GM12878 (cell line): Measurements from ENCODE around the gene MNAT1. TPM values are rescaled to one million over a fixed set of nuclear protein-coding genes. Genes with fewer than 3 reads are reported as not detected.

ENCODE experiments used
- ATAC-seq: fragments of 200-7000 bp; cut with Tn5 transposase; 3 replicates; pipeline ENCODE4 v1.9.1; 2020; ENCODE audit warnings: mild to moderate bottlenecking, moderate library complexity
- BruUV-seq: library from RNA; stranded (reverse); fragments of 400-500 nt; replicated peaks from 2 replicates; lab custom pipeline; 2021; lab: Mats Ljungman, UMichigan
- CTCF ChIA-PET: fragments of 300-600 bp; sonication (Branson Sonifier 250); formaldehyde crosslinking; extraction: SDS; loops from one replicate; lab custom pipeline; 2021; ENCODE audit warnings: inconsistent platforms; lab: Yijun Ruan, JAX
- POLR2A ChIA-PET: fragments of 350-600 bp; formaldehyde crosslinking; extraction: SDS; loops from one replicate; lab custom pipeline; 2021; ENCODE audit warnings: inconsistent platforms; lab: Charles Lee
- RAD21 ChIA-PET: fragments of 300-600 bp; sonication (Branson Sonifier 250); formaldehyde crosslinking; loops from one replicate; lab custom pipeline; 2023; ENCODE audit warnings: antibody characterized with exemption; ENCODE audit not compliant: unreplicated experiment; lab: Charles Lee
- SMC1A ChIA-PET: fragments of 300-600 bp; sonication (Branson Sonifier 250); formaldehyde crosslinking; loops from one replicate; lab custom pipeline; 2023; ENCODE audit not compliant: unreplicated experiment, uncharacterized antibody; lab: Charles Lee
- DNase-seq: peaks from one replicate; pipeline ENCODE4 v3.0.0-alpha.2; 2011; ENCODE audit warnings: low read depth, low spot score
- FAIRE-seq: peaks from 3 replicates; lab custom pipeline; 2011; peaks lifted over from hg19 to GRCh38; lab: Jason Lieb, UNC
- H2AFZ ChIP-seq: 2 replicates; pipeline ENCODE4 v1.6.0; 2011; ENCODE audit warnings: low read depth, low read length, control low read depth; ENCODE audit not compliant: control insufficient read depth
- H3K27ac ChIP-seq: 2 replicates; pipeline ENCODE4 v1.5.1; 2011; ENCODE audit warnings: control low read depth; ENCODE audit not compliant: control insufficient read depth, insufficient read depth
- H3K27me3 ChIP-seq, 2 experiments: replicated peaks in 1 of 2; 2 replicates each; pipeline versions ENCODE4 v1.6.0 to v1.6.1; 2011; ENCODE audit warnings: low read length in 1 of 2; ENCODE audit not compliant: control insufficient read depth in 2 of 2, insufficient read depth in 2 of 2
- H3K36me3 ChIP-seq, 2 experiments: 2 replicates each; pipeline ENCODE4 v1.5.1; 2011; ENCODE audit warnings: low read length in 1 of 2; ENCODE audit not compliant: control insufficient read depth in 2 of 2, insufficient read depth in 2 of 2
- H3K4me1 ChIP-seq: 2 replicates; pipeline ENCODE4 v1.6.1; 2011; ENCODE audit warnings: mild to moderate bottlenecking, low read length, moderate library complexity, mixed read lengths; ENCODE audit not compliant: control insufficient read depth, insufficient read depth
- H3K4me2 ChIP-seq: 2 replicates; pipeline ENCODE4 v1.6.0; 2011; ENCODE audit warnings: control low read depth; ENCODE audit not compliant: control insufficient read depth, insufficient read depth
- H3K4me3 ChIP-seq: fragments of 200-600 bp; sonication (generic); 2 replicates; pipeline ENCODE4 v1.5.1; 2016
- H3K79me2 ChIP-seq: 2 replicates; pipeline ENCODE4 v1.6.0; 2011; ENCODE audit warnings: low read length; ENCODE audit not compliant: control insufficient read depth, insufficient read depth
- H3K9ac ChIP-seq: 2 replicates; pipeline ENCODE4 v1.8.0; 2011; ENCODE audit warnings: low read length, control low read depth, mixed read lengths; ENCODE audit not compliant: control insufficient read depth, insufficient read depth
- H3K9me3 ChIP-seq: replicated peaks from 3 replicates; pipeline ENCODE4 v1.5.1; 2011; ENCODE audit warnings: mild to moderate bottlenecking, low read length; ENCODE audit not compliant: control insufficient read depth, insufficient read depth
- H4K20me1 ChIP-seq: 2 replicates; pipeline ENCODE4 v1.6.0; 2011; ENCODE audit not compliant: control insufficient read depth, insufficient read depth
- BCL3 ChIP-seq: IDR thresholded peaks from 2 replicates; pipeline ENCODE4 v1.6.1; 2011; ENCODE audit warnings: borderline replicate concordance, low read depth, mild to moderate bottlenecking, moderate library complexity, low read length; ENCODE audit not compliant: insufficient read depth, poor library complexity, severe bottlenecking
- CBX5 ChIP-seq: sonication (generic); IDR thresholded peaks from 2 replicates; pipeline ENCODE4 v1.6.1; 2016; ENCODE audit warnings: low read depth, moderate library complexity, mild to moderate bottlenecking, inconsistent platforms
- E2F8 ChIP-seq: fragments of 450-650 bp; IDR thresholded peaks from 2 replicates; pipeline ENCODE4 v1.6.1; 2018; ENCODE audit warnings: mild to moderate bottlenecking, low read depth, moderate library complexity; ENCODE audit not compliant: partially characterized antibody
- EP300 ChIP-seq, 2 experiments: fragments of 150-350 bp in 1 of 2; IDR thresholded peaks; 2 replicates each; pipeline ENCODE4 v1.6.1; 2011 to 2012; ENCODE audit warnings: low read depth in 2 of 2, low read length in 2 of 2, borderline replicate concordance in 1 of 2, improper control_type of control experiment in 1 of 2, inconsistent platforms in 1 of 2; ENCODE audit not compliant: control insufficient read depth in 1 of 2
- IRF4 ChIP-seq: IDR thresholded peaks from 2 replicates; pipeline ENCODE4 v1.6.1; 2011; ENCODE audit warnings: low read depth, low read length
- KLF5 ChIP-seq: fragments of 450-650 bp; IDR thresholded peaks from 2 replicates; pipeline ENCODE4 v1.6.1; 2014; ENCODE audit warnings: mild to moderate bottlenecking; ENCODE audit not compliant: partially characterized antibody
- MAX ChIP-seq: IDR thresholded peaks from 2 replicates; pipeline ENCODE4 v1.6.1; 2012; ENCODE audit warnings: low read depth, low read length, improper control_type of control experiment
- MYC ChIP-seq: IDR thresholded peaks from 2 replicates; pipeline ENCODE4 v1.6.1; 2011; ENCODE audit warnings: mild to moderate bottlenecking, low read length, moderate library complexity, inconsistent platforms; ENCODE audit not compliant: insufficient read depth, insufficient replicate concordance, insufficient read length, severe bottlenecking
- PAX5 ChIP-seq: IDR thresholded peaks from 2 replicates; pipeline ENCODE4 v1.6.1; 2011; ENCODE audit warnings: low read depth, low read length, borderline replicate concordance
- SIN3A ChIP-seq: IDR thresholded peaks from 2 replicates; pipeline ENCODE4 v1.6.1; 2012; ENCODE audit warnings: low read depth, low read length, improper control_type of control experiment
- SMC3 ChIP-seq: IDR thresholded peaks from 2 replicates; pipeline ENCODE4 v1.6.1; 2011; ENCODE audit warnings: low read length, improper control_type of control experiment, borderline replicate concordance
- TCF12 ChIP-seq: IDR thresholded peaks from 2 replicates; pipeline ENCODE4 v1.6.1; 2011; ENCODE audit warnings: low read depth, mild to moderate bottlenecking, low read length
- TCF3 ChIP-seq: IDR thresholded peaks from 2 replicates; pipeline ENCODE4 v1.6.1; 2012; ENCODE audit warnings: low read depth, mild to moderate bottlenecking, low read length, borderline replicate concordance; ENCODE audit not compliant: insufficient read depth
- in situ Hi-C: fragments of 300-500 bp; cut with MboI; formaldehyde crosslinking; loops from 9 replicates; pipeline ENCODE4 v1.14.3; 2018; ENCODE audit warnings: mixed read lengths
- intact Hi-C: fragments of 100-400 bp; cut with micrococcal nuclease; formaldehyde crosslinking; loops from one replicate; pipeline ENCODE4 v1.14.2; 2022; ENCODE audit not compliant: unreplicated experiment
- polyA plus RNA-seq, 11 experiments: library from polyadenylated mRNA; depleted of rRNA in 4 of 11; unstranded in 6 of 11; stranded (reverse) in 5 of 11; fragments of >200 nt; fragmentation: Nextera tagmentation in 4 of 11; fragmentation: Illumina TruSeq in 1 of 11; extraction: Ambion mirVana in 4 of 11; extraction: Trizol in 1 of 11; gene quantifications; 1 replicate in 1 of 11; 2 replicates in 10 of 11; pipeline versions ENCODE4 v1.2.1 to v1.2.3, GENCODE V29; 2011 to 2016; ENCODE audit warnings: inconsistent platforms in 2 of 11, missing spikeins in 2 of 11, low read depth in 1 of 11
- total RNA-seq, 4 experiments: library from RNA; depleted of rRNA in 3 of 4; stranded (reverse); fragments of >200 nt in 3 of 4; fragmentation: Illumina TruSeq in 1 of 4; extraction: Trizol in 1 of 4; gene quantifications; 2 replicates each; pipeline versions ENCODE4 v1.2.1 to v1.2.3, GENCODE V29; 2013 to 2021

Gene MNAT1
- total and polyA plus RNA-seq, 10 of the 15 experiments (the other 5 are each of a cell fraction or from before 2014, with no cell fraction given): 26.5 to 67.4 (median 40.8) TPM

- CTCF ChIA-PET: no interaction called here
Measured at GRCh38 chr14:60867503-60868172, 133.1 kb downstream of the MNAT1 start.

More at GRCh38 chr14:60867503-60868172, 133.1 kb downstream of the MNAT1 start:
- no peak overlapping the region for H2AFZ ChIP-seq
- TF ChIP-seq SMC3: no peak
- no peak for TF ChIP-seq TCF3
- TF ChIP-seq IRF4: no peak
- no peak for TF ChIP-seq MYC
- TF ChIP-seq PAX5: no peak
- no peak for TF ChIP-seq BCL3
- no peak for TF ChIP-seq EP300 (IDR thresholded peaks at IDR 0.05; ENCODE audit: borderline replicate concordance in 1 of 2, control insufficient read depth in 1 of 2, low read depth in 2 of 2, low read length in 2 of 2)
- TF ChIP-seq KLF5: no peak
- no peak for TF ChIP-seq TCF12
- TF ChIP-seq MAX: no peak
- no peak for TF ChIP-seq CBX5
- no peak for TF ChIP-seq SIN3A
- no peak for TF ChIP-seq E2F8
- TF ChIP-seq, all 136 proteins: peak for 0
- intact Hi-C loops (no loop called here), in situ Hi-C loops (no loop called here)
- Histone ChIP-seq H3K79me2 (no peaks in the 10 kb centered on the region), H3K36me3 (no peaks in the 10 kb centered on the region), H3K27me3 (no peaks in the 10 kb centered on the region), H4K20me1 (no peaks in the 10 kb centered on the region), H3K9ac (no peak overlapping the region), H3K4me1 (no peaks in the 10 kb centered on the region), H3K4me2 (no peak overlapping the region), H3K4me3 (no peak overlapping the region), H3K9me3 (no peaks in the 10 kb centered on the region), H3K27ac (no peak overlapping the region)
- BruUV-seq: no TSS peak
- SMC1A ChIA-PET: interaction anchor here (0.6 kb wide), 1 partner anchor 161 kb away, joined by 3 read pairs; no protein-coding TSS in a partner anchor
- FAIRE-seq (no peak), ATAC-seq (0 out of 3 replicates have a peak, but pooled peaks have one; percentile 25), DNase-seq (no peak)
- RAD21 ChIA-PET: no interaction called here
- POLR2A ChIA-PET: interaction anchor here (0.6 kb wide), 1 partner anchor 112 kb away, joined by 3 read pairs; no protein-coding TSS in a partner anchor
